ENCODE measurements around the gene RASGRF2.
A peak's percentile ranks its signal among the peaks of the same experiment; 100 is the strongest.

The RASGRF2 gene

GRCh38 chr5:81216152-81216551, 256.0 kb downstream of the RASGRF2 start:
- no peak overlapping the region for H3K4me3 ChIP-seq (ENCODE audit: low read depth in 1 of 2, low read length in 2 of 2)
- H3K27ac ChIP-seq (ENCODE audit: low read length): no peak overlapping the region
- H3K36me3 ChIP-seq (ENCODE audit: control insufficient read depth in 1 of 2, insufficient read depth in 2 of 2, low read length in 2 of 2): no peaks in the 10 kb centered on the region
- no peaks in the 10 kb centered on the region for H3K9me3 ChIP-seq (ENCODE audit: control insufficient read depth in 1 of 2, low read length in 2 of 2)
- H3K4me1 ChIP-seq (ENCODE audit: control insufficient read depth in 1 of 2, insufficient read depth in 2 of 2, low read length in 2 of 2): no peaks in the 10 kb centered on the region
- H3K27me3 ChIP-seq (ENCODE audit: low read depth, low read length): no peaks in the 10 kb centered on the region

GRCh38 chr5:81219389-81219788, 259.2 kb downstream of the RASGRF2 start:
- no peak overlapping the region for H3K27ac ChIP-seq (ENCODE audit: low read length)
- no peaks in the 10 kb centered on the region for H3K9me3 ChIP-seq (ENCODE audit: control insufficient read depth in 1 of 2, low read length in 2 of 2)
- H3K27me3 ChIP-seq (ENCODE audit: low read depth, low read length): no peaks in the 10 kb centered on the region
- no peaks in the 10 kb centered on the region for H3K4me1 ChIP-seq (ENCODE audit: control insufficient read depth in 1 of 2, insufficient read depth in 2 of 2, low read length in 2 of 2)
- no peaks in the 10 kb centered on the region for H3K36me3 ChIP-seq (ENCODE audit: control insufficient read depth in 1 of 2, insufficient read depth in 2 of 2, low read length in 2 of 2)
- H3K4me3 ChIP-seq (ENCODE audit: low read depth in 1 of 2, low read length in 2 of 2): no peak overlapping the region

GRCh38 chr5:81222285-81222684, 262.1 kb downstream of the RASGRF2 start:
- H3K4me1 ChIP-seq (ENCODE audit: control insufficient read depth in 1 of 2, insufficient read depth in 2 of 2, low read length in 2 of 2): no peaks in the 10 kb centered on the region
- H3K27me3 ChIP-seq (ENCODE audit: low read depth, low read length): no peaks in the 10 kb centered on the region
- no peaks in the 10 kb centered on the region for H3K36me3 ChIP-seq (ENCODE audit: control insufficient read depth in 1 of 2, insufficient read depth in 2 of 2, low read length in 2 of 2)
- no peaks in the 10 kb centered on the region for H3K9me3 ChIP-seq (ENCODE audit: control insufficient read depth in 1 of 2, low read length in 2 of 2)
- no peak overlapping the region for H3K4me3 ChIP-seq (ENCODE audit: low read depth in 1 of 2, low read length in 2 of 2)
- no peak overlapping the region for H3K27ac ChIP-seq (ENCODE audit: low read length)

GRCh38 chr5:81225463-81225862, 265.3 kb downstream of the RASGRF2 start:
- no peaks in the 10 kb centered on the region for H3K27me3 ChIP-seq (ENCODE audit: low read depth, low read length)
- H3K36me3 ChIP-seq (ENCODE audit: control insufficient read depth in 1 of 2, insufficient read depth in 2 of 2, low read length in 2 of 2): no peaks in the 10 kb centered on the region
- no peak overlapping the region for H3K27ac ChIP-seq (ENCODE audit: low read length)
- H3K4me3 ChIP-seq (ENCODE audit: low read depth in 1 of 2, low read length in 2 of 2): no peak overlapping the region
- H3K9me3 ChIP-seq (ENCODE audit: control insufficient read depth in 1 of 2, low read length in 2 of 2): no peaks in the 10 kb centered on the region
- no peaks in the 10 kb centered on the region for H3K4me1 ChIP-seq (ENCODE audit: control insufficient read depth in 1 of 2, insufficient read depth in 2 of 2, low read length in 2 of 2)

GRCh38 chr5:81226286-81226685, 266.1 kb downstream of the RASGRF2 start:
- Histone ChIP-seq H3K27ac (ENCODE audit: low read length) (no peak overlapping the region), H3K4me1 (ENCODE audit: control insufficient read depth in 1 of 2, insufficient read depth in 2 of 2, low read length in 2 of 2) (no peaks in the 10 kb centered on the region), H3K9me3 (ENCODE audit: control insufficient read depth in 1 of 2, low read length in 2 of 2) (no peaks in the 10 kb centered on the region), H3K4me3 (ENCODE audit: low read depth in 1 of 2, low read length in 2 of 2) (no peak overlapping the region), H3K27me3 (ENCODE audit: low read depth, low read length) (no peaks in the 10 kb centered on the region), H3K36me3 (ENCODE audit: control insufficient read depth in 1 of 2, insufficient read depth in 2 of 2, low read length in 2 of 2) (no peaks in the 10 kb centered on the region)

- Histone ChIP-seq H3K27me3 (ENCODE audit: low read depth, low read length) (no peaks in the 10 kb centered on the region), H3K9me3 (ENCODE audit: control insufficient read depth in 1 of 2, low read length in 2 of 2) (no peaks in the 10 kb centered on the region), H3K27ac (ENCODE audit: low read length) (no peak overlapping the region), H3K4me3 (ENCODE audit: low read depth in 1 of 2, low read length in 2 of 2) (no peak overlapping the region), H3K4me1 (ENCODE audit: control insufficient read depth in 1 of 2, insufficient read depth in 2 of 2, low read length in 2 of 2) (no peaks in the 10 kb centered on the region), H3K36me3 (ENCODE audit: control insufficient read depth in 1 of 2, insufficient read depth in 2 of 2, low read length in 2 of 2) (no peaks in the 10 kb centered on the region)
Measured at GRCh38 chr5:81226949-81227348, 266.8 kb downstream of the RASGRF2 start.

GRCh38 chr5:81228084-81228483, 267.9 kb downstream of the RASGRF2 start:
- H3K27me3 ChIP-seq (ENCODE audit: low read depth, low read length): no peaks in the 10 kb centered on the region
- H3K4me1 ChIP-seq (ENCODE audit: control insufficient read depth in 1 of 2, insufficient read depth in 2 of 2, low read length in 2 of 2): peaks cover 0 to 10% of the 10 kb centered on the region in 2 donors
- H3K36me3 ChIP-seq (ENCODE audit: control insufficient read depth in 1 of 2, insufficient read depth in 2 of 2, low read length in 2 of 2): no peaks in the 10 kb centered on the region
- no peak overlapping the region for H3K27ac ChIP-seq (ENCODE audit: low read length)
- no peaks in the 10 kb centered on the region for H3K9me3 ChIP-seq (ENCODE audit: control insufficient read depth in 1 of 2, low read length in 2 of 2)
- no peak overlapping the region for H3K4me3 ChIP-seq (ENCODE audit: low read depth in 1 of 2, low read length in 2 of 2)

GRCh38 chr5:81230416-81230815, 270.3 kb downstream of the RASGRF2 start:
- peaks cover 0 to 19% of the 10 kb centered on the region in 2 donors for H3K4me1 ChIP-seq (ENCODE audit: control insufficient read depth in 1 of 2, insufficient read depth in 2 of 2, low read length in 2 of 2)
- no peaks in the 10 kb centered on the region for H3K27me3 ChIP-seq (ENCODE audit: low read depth, low read length)
- no peaks in the 10 kb centered on the region for H3K36me3 ChIP-seq (ENCODE audit: control insufficient read depth in 1 of 2, insufficient read depth in 2 of 2, low read length in 2 of 2)
- no peak overlapping the region for H3K4me3 ChIP-seq (ENCODE audit: low read depth in 1 of 2, low read length in 2 of 2)
- no peaks in the 10 kb centered on the region for H3K9me3 ChIP-seq (ENCODE audit: control insufficient read depth in 1 of 2, low read length in 2 of 2)
- no peak overlapping the region for H3K27ac ChIP-seq (ENCODE audit: low read length)

GRCh38 chr5:81232464-81233079, 272.4 kb downstream of the RASGRF2 start:
- no peak overlapping the region for H3K27ac ChIP-seq (ENCODE audit: low read length)

GRCh38 chr5:81233080-81233634, 273.0 kb downstream of the RASGRF2 start, which contains the start of gene CKMT2:
Gene CKMT2 (plus strand): TSS chr5:81233322. CDS start chr5:81251133, 17,811 bp downstream.
- peaks cover 0 to 27% of the 10 kb centered on the region in 2 donors for H3K4me1 ChIP-seq (ENCODE audit: control insufficient read depth in 1 of 2, insufficient read depth in 2 of 2, low read length in 2 of 2)

More at GRCh38 chr5:81232464-81233079, 272.4 kb downstream of the RASGRF2 start:
- Histone ChIP-seq H3K27me3 (ENCODE audit: low read depth, low read length) (no peaks in the 10 kb centered on the region), H3K4me3 (ENCODE audit: low read depth in 1 of 2, low read length in 2 of 2) (peak overlapping the region; percentile 49 to 59), H3K36me3 (ENCODE audit: control insufficient read depth in 1 of 2, insufficient read depth in 2 of 2, low read length in 2 of 2) (no peaks in the 10 kb centered on the region), H3K4me1 (ENCODE audit: control insufficient read depth in 1 of 2, insufficient read depth in 2 of 2, low read length in 2 of 2) (peaks cover 0 to 27% of the 10 kb centered on the region in 2 donors), H3K9me3 (ENCODE audit: control insufficient read depth in 1 of 2, low read length in 2 of 2) (no peaks in the 10 kb centered on the region)

GRCh38 chr5:81234299-81234698, 274.1 kb downstream of the RASGRF2 start:
- peaks cover 0 to 27% of the 10 kb centered on the region in 2 donors for H3K4me1 ChIP-seq (ENCODE audit: control insufficient read depth in 1 of 2, insufficient read depth in 2 of 2, low read length in 2 of 2)
- H3K4me3 ChIP-seq (ENCODE audit: low read depth in 1 of 2, low read length in 2 of 2): no peak overlapping the region
- H3K27ac ChIP-seq (ENCODE audit: low read length): no peak overlapping the region
- H3K27me3 ChIP-seq (ENCODE audit: low read depth, low read length): no peaks in the 10 kb centered on the region
- peaks cover 0 to 3% of the 10 kb centered on the region in 2 donors for H3K36me3 ChIP-seq (ENCODE audit: control insufficient read depth in 1 of 2, insufficient read depth in 2 of 2, low read length in 2 of 2)
- H3K9me3 ChIP-seq (ENCODE audit: control insufficient read depth in 1 of 2, low read length in 2 of 2): no peaks in the 10 kb centered on the region

More at GRCh38 chr5:81233080-81233634, 273.0 kb downstream of the RASGRF2 start, which contains the start of gene CKMT2:
- Histone ChIP-seq H3K27ac (ENCODE audit: low read length) (no peak within 1 kb of the TSS), H3K9me3 (ENCODE audit: control insufficient read depth in 1 of 2, low read length in 2 of 2) (no peaks in the 10 kb centered on the region), H3K36me3 (ENCODE audit: control insufficient read depth in 1 of 2, insufficient read depth in 2 of 2, low read length in 2 of 2) (no peaks in the 10 kb centered on the region), H3K4me3 (ENCODE audit: low read depth in 1 of 2, low read length in 2 of 2) (peak within 1 kb of the TSS; percentile 49 to 59), H3K27me3 (ENCODE audit: low read depth, low read length) (no peaks in the 10 kb centered on the region)

Measured in muscle layer of duodenum (tissue), 2 donors.